ENCODE data around the gene OSBP2. TPM values are rescaled to one million over a fixed set of nuclear protein-coding genes. Genes with fewer than 3 reads are reported as not detected.

OSBP2 gene
- total RNA-seq, 2 experiments from 2014 or later, result 0.58 to 0.72 TPM

- Mint-ChIP-seq H3K27me3 (no peaks in the 10 kb centered on the region), H3K4me3 (peak overlapping the region; percentile 73), H3K9me3 (no peaks in the 10 kb centered on the region), H3K36me3 (ENCODE audit: low read depth) (peaks cover 30% of the 10 kb centered on the region), H3K27ac (peak overlapping the region; percentile 88), H3K4me1 (ENCODE audit: low read depth) (peaks cover 15% of the 10 kb centered on the region)
- CTCF ChIA-PET, result interaction anchor here (0.6 to 3.4 kb wide), 6 partner anchors 14 to 287 kb away, joined by 3 to 25 read pairs (median 6); partner anchors contain the start of gene SLC35E4
- DNase-seq (peak; percentile 78), ATAC-seq (peak; percentile 76)
- POLR2A ChIA-PET, result interaction anchor here (0.6 to 2.3 kb wide), 7 partner anchors 17 to 285 kb away, joined by 3 to 19 read pairs (median 5); partner anchors contain the start of gene TUG1
- no peak for TF ChIP-seq CTCF (IDR thresholded peaks at IDR 0.05)
- intact Hi-C loops (cut with micrococcal nuclease), result loop anchor here (10.0 kb wide), 1 partner anchor 297 kb away; no protein-coding TSS in a partner anchor
Observed at GRCh38 chr22:30922151-30922611, 227.5 kb downstream of the OSBP2 start.

GRCh38 chr22:30923168-30923900 lies 228.7 kb downstream of the OSBP2 start:
- H3K4me1 Mint-ChIP-seq (ENCODE audit: low read depth), result peaks cover 15% of the 10 kb centered on the region
- no peak for ATAC-seq
- no peak for DNase-seq
- H3K27me3 Mint-ChIP-seq, result no peaks in the 10 kb centered on the region
- TF ChIP-seq CTCF (IDR thresholded peaks at IDR 0.05), result no peak
- intact Hi-C loops (cut with micrococcal nuclease), result loop anchor here (10.0 kb wide), 1 partner anchor 299 kb away; no protein-coding TSS in a partner anchor
- no peak overlapping the region for H3K4me3 Mint-ChIP-seq
- no peak overlapping the region for H3K27ac Mint-ChIP-seq
- ChIA-PET CTCF (interaction anchor here (1.2 to 2.7 kb wide), 4 partner anchors 15 to 288 kb away, joined by 4 to 10 read pairs (median 8); no protein-coding TSS in a partner anchor), POLR2A (interaction anchor here (0.8 to 2.3 kb wide), 4 partner anchors 16 to 162 kb away, joined by 3 to 19 read pairs (median 6); no protein-coding TSS in a partner anchor)
- H3K9me3 Mint-ChIP-seq, result no peaks in the 10 kb centered on the region
- H3K36me3 Mint-ChIP-seq (ENCODE audit: low read depth), result peaks cover 35% of the 10 kb centered on the region

GRCh38 chr22:30925667-30926066 lies 231.0 kb downstream of the OSBP2 start:
- ATAC-seq, result no peak
- TF ChIP-seq CTCF (IDR thresholded peaks at IDR 0.05), result no peak
- POLR2A ChIA-PET, result interaction anchor here (0.6 to 1.5 kb wide), 2 partner anchors 14 to 299 kb away, joined by 3 read pairs; no protein-coding TSS in a partner anchor
- no peak overlapping the region for H3K4me3 Mint-ChIP-seq
- intact Hi-C loops (cut with micrococcal nuclease), result loop anchor here (10.0 kb wide), 1 partner anchor 301 kb away; no protein-coding TSS in a partner anchor
- H3K4me1 Mint-ChIP-seq (ENCODE audit: low read depth), result peaks cover 6% of the 10 kb centered on the region
- CTCF ChIA-PET, result no interaction called here
- no peak for DNase-seq
- no peaks in the 10 kb centered on the region for H3K27me3 Mint-ChIP-seq
- peaks cover 39% of the 10 kb centered on the region for H3K36me3 Mint-ChIP-seq (ENCODE audit: low read depth)
- no peaks in the 10 kb centered on the region for H3K9me3 Mint-ChIP-seq
- no peak overlapping the region for H3K27ac Mint-ChIP-seq

- Mint-ChIP-seq H3K36me3 (ENCODE audit: low read depth) (peaks cover 46% of the 10 kb centered on the region), H3K4me1 (ENCODE audit: low read depth) (peaks cover 3% of the 10 kb centered on the region), H3K27ac (peak overlapping the region; percentile 21), H3K27me3 (no peaks in the 10 kb centered on the region), H3K9me3 (no peaks in the 10 kb centered on the region), H3K4me3 (no peak overlapping the region)
- no peak for DNase-seq
- no peak for ATAC-seq
- ChIA-PET POLR2A (interaction anchor here (0.8 to 1.5 kb wide), 2 partner anchors 13 to 155 kb away, joined by 3 read pairs; partner anchors contain the start of gene SMTN), CTCF (no interaction called here)
- intact Hi-C loops (cut with micrococcal nuclease), result loop anchor here (10.0 kb wide), 1 partner anchor 302 kb away; no protein-coding TSS in a partner anchor
- no peak for TF ChIP-seq CTCF (IDR thresholded peaks at IDR 0.05)
Observed at GRCh38 chr22:30926706-30927105, 232.0 kb downstream of the OSBP2 start.

- Mint-ChIP-seq H3K4me3 (no peak overlapping the region), H3K36me3 (ENCODE audit: low read depth) (peaks cover 51% of the 10 kb centered on the region), H3K27ac (no peak overlapping the region), H3K4me1 (ENCODE audit: low read depth) (peaks cover 4% of the 10 kb centered on the region), H3K27me3 (no peaks in the 10 kb centered on the region), H3K9me3 (no peaks in the 10 kb centered on the region)
- ChIA-PET CTCF (no interaction called here), POLR2A (no interaction called here)
- TF ChIP-seq CTCF (IDR thresholded peaks at IDR 0.05), result no peak
- ATAC-seq (no peak), DNase-seq (no peak)
- intact Hi-C loops (cut with micrococcal nuclease), result loop anchor here (10.0 kb wide), 1 partner anchor 303 kb away; no protein-coding TSS in a partner anchor
Observed at GRCh38 chr22:30927806-30928205, 233.1 kb downstream of the OSBP2 start.

Measured in activated CD8-positive, alpha-beta T cell treated with anti-CD3 and anti-CD28 coated beads for 36 hours (primary cell).